HG02571 (cell line): Measurements from ENCODE around the gene CSN2.
A peak's percentile ranks its signal among the peaks of the same experiment; 100 is the strongest.
"Not testable (repeated sequence)": the region's sequence is repeated elsewhere in the genome, so short reads cannot be mapped to it uniquely, and the experiment has no call there.

Source experiments
- ATAC-seq: cut with Tn5 transposase; IDR thresholded peaks from one replicate; pipeline ENCODE4 v1.9.1; 2021; ENCODE audit warnings: mild to moderate bottlenecking, moderate library complexity; ENCODE audit not compliant: unreplicated experiment

Gene CSN2

GRCh38 chr4:69965628-69966027 is at the start of gene CSN2:
TSS of gene CSN2 (minus strand) at chr4:69965728. CDS start at chr4:69960995, 4,733 bp downstream.
- no peak for ATAC-seq

GRCh38 chr4:70008771-70009170 is 43.2 kb upstream of the CSN2 start:
- ATAC-seq = no peak

- ATAC-seq = no peak
Measured at GRCh38 chr4:70002507-70002906, 37.0 kb upstream of the CSN2 start.

GRCh38 chr4:70000711-70001110 is 35.2 kb upstream of the CSN2 start:
- ATAC-seq = no peak

GRCh38 chr4:69999420-69999819 is 33.9 kb upstream of the CSN2 start:
- no peak for ATAC-seq

GRCh38 chr4:69995526-69996016 is 30.0 kb upstream of the CSN2 start, which contains the start of gene STATH:
TSS of gene STATH (plus strand) at chr4:69995966. CDS start at chr4:69998438, 2,472 bp downstream.
- no peak for ATAC-seq

- no peak for ATAC-seq
Measured at GRCh38 chr4:69994782-69995181, 29.3 kb upstream of the CSN2 start.

GRCh38 chr4:69991016-69991415 is 25.5 kb upstream of the CSN2 start:
- no peak for ATAC-seq

GRCh38 chr4:69986663-69987062 is 21.1 kb upstream of the CSN2 start:
- ATAC-seq = no peak

GRCh38 chr4:69984030-69984443 is 18.5 kb upstream of the CSN2 start:
- no peak for ATAC-seq

GRCh38 chr4:69977582-69977981 is 12.1 kb upstream of the CSN2 start:
- no peak for ATAC-seq

- no peak for ATAC-seq
Measured at GRCh38 chr4:69974631-69975030, 9.1 kb upstream of the CSN2 start.

GRCh38 chr4:69970071-69970470 is 4.5 kb upstream of the CSN2 start:
- ATAC-seq = no peak

GRCh38 chr4:69957209-69957608 is 8.3 kb downstream of the CSN2 start:
- no peak for ATAC-seq

- ATAC-seq = no peak
Measured at GRCh38 chr4:69951602-69952001, 13.9 kb downstream of the CSN2 start.

GRCh38 chr4:69936566-69936965 is 29.0 kb downstream of the CSN2 start:
- no peak for ATAC-seq

- ATAC-seq = no peak
Measured at GRCh38 chr4:69934150-69934549, 31.4 kb downstream of the CSN2 start.

GRCh38 chr4:69930768-69931167 is 34.8 kb downstream of the CSN2 start, which contains the start of gene CSN1S1:
TSS of gene CSN1S1 (plus strand) at chr4:69931068. CDS start at chr4:69932556, 1,488 bp downstream.
- ATAC-seq = no peak

GRCh38 chr4:69923782-69924410 is 41.6 kb downstream of the CSN2 start:
- not testable (repeated sequence) for ATAC-seq

- ATAC-seq = no peak
Measured at GRCh38 chr4:69920874-69921273, 44.7 kb downstream of the CSN2 start.

- peak; percentile 56 for ATAC-seq
Measured at GRCh38 chr4:69910016-69910782, 55.3 kb downstream of the CSN2 start.

- no peak for ATAC-seq
Measured at GRCh38 chr4:69909195-69909594, 56.3 kb downstream of the CSN2 start.
